Endothelial cell (in vitro differentiated cells): Measurements from ENCODE around the gene SLC5A5. TPM values are rescaled to one million over a fixed set of nuclear protein-coding genes. Genes with fewer than 3 reads are reported as not detected.

Source experiments
- DNase-seq: peaks from one replicate; pipeline ENCODE4 v3.0.0; 2021; ENCODE audit warnings: low spot score
- H3K27ac Mint-ChIP-seq: one replicate; pipeline ENCODE4 v1.8.0; 2021; ENCODE audit warnings: mixed read lengths, inconsistent platforms; ENCODE audit not compliant: unreplicated experiment
- H3K27me3 Mint-ChIP-seq: one replicate; pipeline ENCODE4 v1.8.0; 2021; ENCODE audit warnings: mild to moderate bottlenecking, moderate library complexity, mixed read lengths, inconsistent platforms; ENCODE audit not compliant: unreplicated experiment
- H3K36me3 Mint-ChIP-seq: one replicate; pipeline ENCODE4 v1.8.0; 2021; ENCODE audit warnings: mild to moderate bottlenecking, low read depth, mixed read lengths, inconsistent platforms; ENCODE audit not compliant: unreplicated experiment
- H3K4me1 Mint-ChIP-seq: one replicate; pipeline ENCODE4 v1.8.0; 2021; ENCODE audit warnings: mild to moderate bottlenecking, mixed read lengths, inconsistent platforms; ENCODE audit not compliant: unreplicated experiment
- H3K4me3 Mint-ChIP-seq: one replicate; pipeline ENCODE4 v1.8.0; 2021; ENCODE audit warnings: mild to moderate bottlenecking, mixed read lengths, inconsistent platforms; ENCODE audit not compliant: unreplicated experiment
- H3K9me3 Mint-ChIP-seq: one replicate; pipeline ENCODE4 v1.8.0; 2021; ENCODE audit warnings: mixed read lengths, inconsistent platforms; ENCODE audit not compliant: unreplicated experiment
- CTCF ChIP-seq: fragments of 200-600 bp; sonication (generic); IDR thresholded peaks from one replicate; pipeline ENCODE4 v1.5.0; 2021; ENCODE audit warnings: antibody characterized with exemption; ENCODE audit not compliant: unreplicated experiment
- total RNA-seq: library from RNA; stranded (reverse); fragmentation: NEBNext Ultra II Directional; extraction: Animal tissue kit (Norgen Biotek cat#: 25700); gene quantifications from one replicate; pipeline ENCODE4 v1.2.1, GENCODE V29; 2021; ENCODE audit not compliant: unreplicated experiment

SLC5A5 gene
- total RNA-seq, 1 donor from 2014 or later = not detected

GRCh38 chr19:17835182-17836006, 36.4 kb upstream of the SLC5A5 start:
- H3K27me3 Mint-ChIP-seq = peaks cover 5% of the 10 kb centered on the region
- no peaks in the 10 kb centered on the region for H3K9me3 Mint-ChIP-seq
- H3K4me1 Mint-ChIP-seq = peaks cover 3% of the 10 kb centered on the region
- no peak for TF ChIP-seq CTCF
- H3K36me3 Mint-ChIP-seq = peaks cover 17% of the 10 kb centered on the region
- peak overlapping the region; percentile 5 for H3K27ac Mint-ChIP-seq
- DNase-seq = no peak
- peak overlapping the region; percentile 4 for H3K4me3 Mint-ChIP-seq

- Mint-ChIP-seq H3K36me3 (peaks cover 21% of the 10 kb centered on the region), H3K27me3 (peaks cover 8% of the 10 kb centered on the region), H3K4me3 (peak overlapping the region; percentile 53), H3K4me1 (peaks cover 6% of the 10 kb centered on the region), H3K9me3 (no peaks in the 10 kb centered on the region), H3K27ac (no peak overlapping the region)
- DNase-seq = no peak
- TF ChIP-seq CTCF = no peak
Observed at GRCh38 chr19:17836530-17836929, 35.2 kb upstream of the SLC5A5 start.

- Mint-ChIP-seq H3K4me3 (peak overlapping the region; percentile 31), H3K36me3 (peaks cover 19% of the 10 kb centered on the region), H3K4me1 (peaks cover 6% of the 10 kb centered on the region), H3K27me3 (peaks cover 8% of the 10 kb centered on the region), H3K27ac (no peak overlapping the region), H3K9me3 (no peaks in the 10 kb centered on the region)
- TF ChIP-seq CTCF = no peak
- DNase-seq = no peak
Observed at GRCh38 chr19:17837972-17838371, 33.8 kb upstream of the SLC5A5 start.

- TF ChIP-seq CTCF = no peak
- H3K4me3 Mint-ChIP-seq = no peak overlapping the region
- no peaks in the 10 kb centered on the region for H3K9me3 Mint-ChIP-seq
Observed at GRCh38 chr19:17840019-17840418, 31.7 kb upstream of the SLC5A5 start.

GRCh38 chr19:17841371-17841809, 30.4 kb upstream of the SLC5A5 start:
- Mint-ChIP-seq H3K36me3 (peaks cover 17% of the 10 kb centered on the region), H3K4me3 (peak overlapping the region; percentile 77), H3K9me3 (no peaks in the 10 kb centered on the region), H3K27ac (no peak overlapping the region), H3K27me3 (peaks cover 10% of the 10 kb centered on the region), H3K4me1 (peaks cover 6% of the 10 kb centered on the region)
- no peak for DNase-seq
- TF ChIP-seq CTCF = no peak

More at GRCh38 chr19:17840019-17840418, 31.7 kb upstream of the SLC5A5 start:
- peaks cover 6% of the 10 kb centered on the region for H3K4me1 Mint-ChIP-seq
- no peak for DNase-seq
- H3K27ac Mint-ChIP-seq = no peak overlapping the region
- H3K36me3 Mint-ChIP-seq = peaks cover 22% of the 10 kb centered on the region
- peaks cover 11% of the 10 kb centered on the region for H3K27me3 Mint-ChIP-seq
